ENCODE results near the gene KLHDC1.

DNA sequence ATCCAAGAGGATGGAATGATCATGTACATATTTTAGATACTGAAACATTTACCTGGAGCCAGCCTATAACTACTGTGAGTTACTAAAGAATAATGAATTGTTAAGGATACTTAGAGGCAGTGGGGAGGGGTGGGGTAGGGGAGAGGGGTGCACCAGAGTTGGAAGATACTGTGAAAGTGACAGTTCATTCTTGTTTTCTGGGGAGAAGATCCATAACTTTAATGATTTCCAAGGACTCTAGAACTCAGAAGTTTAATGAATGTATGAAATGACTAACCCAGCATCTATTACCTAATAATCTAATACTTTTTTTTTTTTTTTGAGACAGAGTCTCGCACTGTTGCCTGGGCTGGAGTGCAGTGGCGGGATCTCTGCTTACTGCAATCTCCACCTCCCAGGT lies 85.5 kb downstream of the KLHDC1 start:
- TF ChIP-seq EZH2 (IDR thresholded peaks at IDR 0.05; ENCODE audit: insufficient read depth, poor library complexity, severe bottlenecking) (no peak), EZH2phosphoT487 (IDR thresholded peaks at IDR 0.05; ENCODE audit: insufficient read depth, low read depth) (no peak)

Measured in GM23248 (cell line).